H1 (cell line): Measurements from ENCODE around the gene KIAA1586. TPM values are rescaled to one million over a fixed set of nuclear protein-coding genes. Genes with fewer than 3 reads are reported as not detected.

Experiments
- NANOG ChIP-seq: IDR thresholded peaks from 2 replicates; pipeline ENCODE4 v1.6.1; 2011; ENCODE audit warnings: low read length, low read depth, mild to moderate bottlenecking, inconsistent platforms; ENCODE audit not compliant: insufficient read depth, poor library complexity, severe bottlenecking
- polyA plus RNA-seq, 7 experiments: library from polyadenylated mRNA; depleted of rRNA in 3 of 7; stranded (reverse) in 5 of 7; unstranded in 2 of 7; fragments of >200 nt in 5 of 7; fragments of 200-250 nt in 2 of 7; gene quantifications; 1 replicate in 5 of 7; 2 replicates in 1 of 7; 4 replicates in 1 of 7; pipeline versions ENCODE4 v1.2.1 to v1.2.3, GENCODE V29; 2011 to 2013; ENCODE audit warnings: missing spikeins in 2 of 7, mixed read lengths in 2 of 7
- total RNA-seq: library from RNA; stranded (reverse); fragmentation: NEBNext Ultra II Directional; extraction: Animal tissue kit (Norgen Biotek cat#: 25700); gene quantifications from 2 replicates; pipeline ENCODE4 v1.2.1, GENCODE V29; 2021

KIAA1586 gene
- total and polyA plus RNA-seq, 2 of the 8 experiments (the other 6 are each of a cell fraction or from before 2014, with no cell fraction given), result 2.1 to 24.4 TPM

DNA sequence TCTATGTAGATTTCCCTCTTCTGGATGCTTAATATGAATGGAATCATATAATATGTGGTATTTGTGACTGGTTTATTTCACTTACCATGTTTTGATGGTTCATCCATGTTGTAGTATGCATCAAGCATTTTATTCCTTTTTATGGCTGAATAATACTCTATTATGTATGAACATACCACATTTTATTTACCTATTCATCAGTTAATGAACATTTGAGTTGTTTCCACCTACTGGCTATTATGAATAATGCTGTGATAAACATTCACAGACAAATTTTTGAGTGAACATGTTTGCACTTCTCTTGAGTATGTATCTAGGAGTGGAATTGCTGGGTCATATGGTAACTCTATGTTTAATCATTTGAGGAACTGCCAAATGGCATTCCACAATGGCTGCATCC lies 28.6 kb downstream of the KIAA1586 start (continued):
- TF ChIP-seq NANOG, result no peak
